H1 (cell line): ENCODE results near the gene IFTAP. TPM values are rescaled to one million over a fixed set of nuclear protein-coding genes. Genes with fewer than 3 reads are reported as not detected.

Experiments used
- CBX8 ChIP-seq: fragments of 300-800, 300-1000 bp; sonication (generic); IDR thresholded peaks from 2 replicates; pipeline ENCODE4 v1.7.1; 2016; ENCODE audit warnings: low read depth, low read length, borderline replicate concordance
- CEBPB ChIP-seq: IDR thresholded peaks from 2 replicates; pipeline ENCODE4 v1.6.1; 2012; ENCODE audit warnings: low read depth, low read length
- CTBP2 ChIP-seq: IDR thresholded peaks from 2 replicates; pipeline ENCODE4 v1.7.0; 2011; ENCODE audit warnings: borderline replicate concordance, mild to moderate bottlenecking, moderate library complexity, mixed read lengths, low read length; ENCODE audit not compliant: insufficient read depth, insufficient read length
- FOSL1 ChIP-seq: IDR thresholded peaks from 2 replicates; pipeline ENCODE4 v1.6.1; 2011; ENCODE audit warnings: mild to moderate bottlenecking, low read depth, low read length, moderate library complexity; ENCODE audit not compliant: insufficient read depth
- HDAC2 ChIP-seq, 2 experiments: fragments of 300-600 bp in 1 of 2; sonication (generic) in 1 of 2; IDR thresholded peaks; 2 replicates each; pipeline ENCODE4 v1.6.1; 2011 to 2012; ENCODE audit warnings: low read depth in 2 of 2, low read length in 2 of 2, mild to moderate bottlenecking in 2 of 2, moderate library complexity in 2 of 2, borderline replicate concordance in 1 of 2, inconsistent platforms in 1 of 2
- SP4 ChIP-seq: IDR thresholded peaks from 2 replicates; pipeline ENCODE4 v1.6.1; 2012; ENCODE audit warnings: low read length, inconsistent platforms
- SRF ChIP-seq: IDR thresholded peaks from 2 replicates; pipeline ENCODE4 v1.6.1; 2011; ENCODE audit warnings: mild to moderate bottlenecking, low read depth, low read length, moderate library complexity
- TAF1 ChIP-seq: IDR thresholded peaks from 2 replicates; pipeline ENCODE4 v1.6.1; 2011; ENCODE audit warnings: mild to moderate bottlenecking, low read depth, low read length
- polyA plus RNA-seq, 7 experiments: library from polyadenylated mRNA; depleted of rRNA in 3 of 7; stranded (reverse) in 5 of 7; unstranded in 2 of 7; fragments of >200 nt in 5 of 7; fragments of 200-250 nt in 2 of 7; gene quantifications; 1 replicate in 5 of 7; 2 replicates in 1 of 7; 4 replicates in 1 of 7; pipeline versions ENCODE4 v1.2.1 to v1.2.3, GENCODE V29; 2011 to 2013; ENCODE audit warnings: missing spikeins in 2 of 7, mixed read lengths in 2 of 7
- total RNA-seq: library from RNA; stranded (reverse); fragmentation: NEBNext Ultra II Directional; extraction: Animal tissue kit (Norgen Biotek cat#: 25700); gene quantifications from 2 replicates; pipeline ENCODE4 v1.2.1, GENCODE V29; 2021

The IFTAP gene
- total and polyA plus RNA-seq, 2 of the 8 experiments (the other 6 are each of a cell fraction or from before 2014, with no cell fraction given) = 21.2 to 23.9 TPM

DNA sequence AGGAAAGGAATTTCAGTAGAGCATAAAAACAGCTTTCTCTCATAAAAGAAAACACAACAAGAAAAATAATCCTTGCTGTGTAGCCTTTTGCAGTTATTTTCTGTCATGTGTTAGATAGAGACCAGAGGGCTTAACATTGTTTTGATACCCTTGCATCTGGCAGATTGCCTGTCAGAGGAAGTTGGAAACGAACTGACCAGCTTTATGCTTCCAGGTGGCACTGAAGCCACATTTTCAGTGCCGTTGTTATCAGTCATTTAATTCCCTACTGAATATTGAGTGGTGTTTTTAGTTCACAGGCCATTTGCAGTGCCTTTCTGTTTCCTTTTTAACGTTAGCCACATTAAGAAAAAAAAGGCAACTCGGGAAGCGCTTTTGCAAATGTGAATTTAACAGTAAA, 25.2 kb downstream of the IFTAP start (continued):
- TF ChIP-seq CEBPB (no peak), CTBP2 (no peak), TAF1 (no peak), FOSL1 (no peak), HDAC2 (IDR thresholded peaks at IDR 0.05; ENCODE audit: borderline replicate concordance in 1 of 2, low read depth in 2 of 2, low read length in 2 of 2) (no peak), CBX8 (no peak), SRF (no peak), SP4 (no peak)
